Suprapubic skin (tissue), 4 donors: ENCODE data around the gene ENPP3.

Experiments
- EP300 ChIP-seq: sonication (generic); formaldehyde crosslinking; IDR thresholded peaks from one replicate; pipeline ENCODE4 v1.6.1; 2017; ENCODE audit warnings: antibody characterized with exemption
- POLR2A ChIP-seq, 2 donors: fragments of 450-650 bp; IDR thresholded peaks; one replicate each; pipeline ENCODE4 v1.6.1; 2017; ENCODE audit warnings: antibody characterized with exemption in 2 of 2, mild to moderate bottlenecking in 2 of 2, moderate library complexity in 2 of 2
- POLR2AphosphoS5 ChIP-seq, 3 donors: sonication (generic); formaldehyde crosslinking; IDR thresholded peaks; one replicate each; pipeline ENCODE4 v1.6.1; 2017; ENCODE audit warnings: antibody characterized with exemption in 3 of 3
- TF ChIP-seq, protein P1 (sequence below), 2 donors: fragments of 200-600 bp in 1 of 2; fragments of 450-650 bp in 1 of 2; sonication (generic) in 1 of 2; IDR thresholded peaks; one replicate each; pipeline ENCODE4 v1.5.1; 2016 to 2019; ENCODE audit warnings: antibody characterized with exemption in 2 of 2, mild to moderate bottlenecking in 1 of 2, moderate library complexity in 1 of 2

DNA sequence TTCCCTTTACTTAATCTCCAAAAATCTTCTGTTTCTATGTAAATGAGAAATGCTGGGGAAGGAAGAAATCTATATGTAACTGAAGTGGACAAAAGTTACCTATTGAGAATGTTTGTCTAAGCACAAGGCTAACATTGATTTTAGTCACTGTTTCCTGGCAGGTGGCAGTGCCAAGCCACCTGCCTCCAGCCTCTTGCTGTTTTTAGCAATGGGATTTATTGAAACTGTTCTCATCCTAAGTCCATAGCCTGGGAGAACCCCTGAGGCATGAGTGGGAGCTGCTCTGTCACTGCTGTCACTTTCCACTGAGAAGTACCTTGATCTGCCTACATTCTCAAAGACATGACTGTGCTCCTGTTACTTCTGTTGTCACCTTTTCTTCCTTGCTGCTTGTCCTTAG, 14.7 kb downstream of the ENPP3 start:
- TF ChIP-seq, protein P1, sequence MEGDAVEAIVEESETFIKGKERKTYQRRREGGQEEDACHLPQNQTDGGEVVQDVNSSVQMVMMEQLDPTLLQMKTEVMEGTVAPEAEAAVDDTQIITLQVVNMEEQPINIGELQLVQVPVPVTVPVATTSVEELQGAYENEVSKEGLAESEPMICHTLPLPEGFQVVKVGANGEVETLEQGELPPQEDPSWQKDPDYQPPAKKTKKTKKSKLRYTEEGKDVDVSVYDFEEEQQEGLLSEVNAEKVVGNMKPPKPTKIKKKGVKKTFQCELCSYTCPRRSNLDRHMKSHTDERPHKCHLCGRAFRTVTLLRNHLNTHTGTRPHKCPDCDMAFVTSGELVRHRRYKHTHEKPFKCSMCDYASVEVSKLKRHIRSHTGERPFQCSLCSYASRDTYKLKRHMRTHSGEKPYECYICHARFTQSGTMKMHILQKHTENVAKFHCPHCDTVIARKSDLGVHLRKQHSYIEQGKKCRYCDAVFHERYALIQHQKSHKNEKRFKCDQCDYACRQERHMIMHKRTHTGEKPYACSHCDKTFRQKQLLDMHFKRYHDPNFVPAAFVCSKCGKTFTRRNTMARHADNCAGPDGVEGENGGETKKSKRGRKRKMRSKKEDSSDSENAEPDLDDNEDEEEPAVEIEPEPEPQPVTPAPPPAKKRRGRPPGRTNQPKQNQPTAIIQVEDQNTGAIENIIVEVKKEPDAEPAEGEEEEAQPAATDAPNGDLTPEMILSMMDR (IDR thresholded peaks at IDR 0.05): no peak
- no peak for TF ChIP-seq POLR2AphosphoS5 (IDR thresholded peaks at IDR 0.05)
- no peak for TF ChIP-seq POLR2A (IDR thresholded peaks at IDR 0.05)
- no peak for TF ChIP-seq EP300
